PC-9 (cell line): ENCODE measurements around the gene TSSK6.

ENCODE experiments used
- CTCF ChIP-seq: fragments of 200-600 bp; sonication (generic); conservative IDR thresholded peaks from 2 replicates; pipeline ENCODE4 v1.6.1; 2017; ENCODE audit warnings: mixed run types, antibody characterized with exemption, mild to moderate bottlenecking, moderate library complexity
- EZH2 ChIP-seq: fragments of 200-600 bp; sonication (generic); IDR thresholded peaks from 2 replicates; pipeline ENCODE4 v1.8.0; 2017; ENCODE audit warnings: antibody characterized with exemption, low read depth

GRCh38 chr19:19526581-19527370 lies 11.4 kb upstream of the TSSK6 start:
- TF ChIP-seq CTCF (no peak), EZH2 (no peak)
